ENCODE data around the gene MTRF1L. TPM values are rescaled to one million over a fixed set of nuclear protein-coding genes. Genes with fewer than 3 reads are reported as not detected.

Gene MTRF1L
- total RNA-seq, 1 experiment from 2014 or later, result 8.0 TPM

DNA sequence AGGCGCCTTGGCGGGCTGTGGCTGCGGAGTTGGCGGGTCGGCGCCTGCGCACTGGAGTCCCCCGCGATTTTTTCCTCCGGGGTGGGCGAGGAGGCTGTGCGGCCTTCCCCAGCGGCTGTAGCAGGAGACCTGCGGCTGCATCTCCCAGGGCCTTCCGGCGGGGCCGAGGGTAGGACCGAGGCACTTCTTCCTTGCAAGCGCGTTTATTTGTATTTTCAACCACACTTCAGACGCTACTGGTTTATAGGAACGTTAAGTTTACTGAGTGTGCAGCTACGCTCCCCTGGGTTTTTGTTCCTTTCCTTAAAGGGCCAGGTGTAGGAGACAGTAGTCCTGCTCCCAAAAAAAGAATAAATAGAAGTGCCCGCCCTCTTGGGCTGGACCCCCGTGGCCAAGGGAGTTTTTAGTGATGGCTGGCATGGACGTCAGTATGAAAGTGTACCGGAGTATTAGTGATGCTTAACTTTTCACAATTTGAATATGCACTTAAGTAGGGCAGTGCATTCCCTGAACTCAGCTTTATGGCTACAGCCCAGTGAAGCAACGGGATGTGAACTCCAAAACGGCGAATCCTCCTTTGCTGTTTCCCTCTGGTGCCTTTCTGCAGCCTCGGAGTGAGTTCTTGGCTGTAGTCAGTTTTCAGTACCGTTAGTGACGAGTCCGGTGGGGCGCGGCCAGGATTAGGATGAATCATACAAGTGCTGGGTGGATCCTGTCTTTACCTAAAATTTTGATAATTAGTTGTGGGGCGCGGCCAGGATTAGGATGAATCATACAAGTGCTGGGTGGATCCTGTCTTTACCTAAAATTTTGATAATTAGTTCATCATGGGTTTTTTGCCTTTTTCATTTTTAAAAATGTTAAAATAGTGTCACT is 18.6 kb downstream of the MTRF1L start:
- H4K20me1 ChIP-seq (ENCODE audit: insufficient read depth), result peaks cover 28% of the 10 kb centered on the region
- peak overlapping the region; percentile 86 for H2AFZ ChIP-seq
- TSS peak; percentile 54 for BruUV-seq (replicated peaks)
- peak overlapping the region; percentile 61 for H3K27ac ChIP-seq
- H3F3A ChIP-seq (ENCODE audit: insufficient read depth, low read depth), result peaks cover 23% of the 10 kb centered on the region
- no peaks in the 10 kb centered on the region for H3K9me3 ChIP-seq (ENCODE audit: insufficient read depth, low read depth)
- peak; percentile 60 to 63 for DNase-seq
- intact Hi-C loops (cut with micrococcal nuclease; ENCODE audit: unreplicated experiment), result loop anchor here (2.0 kb wide), 1 partner anchor 17 kb away; no protein-coding TSS in a partner anchor
- H3K4me2 ChIP-seq, result peak overlapping the region; percentile 91
- H3K27me3 ChIP-seq (ENCODE audit: insufficient read depth, low read depth), result no peaks in the 10 kb centered on the region
- H3K36me3 ChIP-seq (ENCODE audit: low read depth), result 0 out of 2 replicates have a peak, but pooled peaks cover 6% of the 10 kb centered on the region
- no peaks in the 10 kb centered on the region for H3K9me2 ChIP-seq (ENCODE audit: insufficient read depth)
- peak overlapping the region; percentile 87 for H3K4me3 ChIP-seq
- POLR2A ChIA-PET (ENCODE audit: unreplicated experiment), result interaction anchor here (0.6 kb wide), 2 partner anchors 18 to 28 kb away, joined by 3 to 6 read pairs; no protein-coding TSS in a partner anchor
- peaks cover 69% of the 10 kb centered on the region for H3K79me2 ChIP-seq (ENCODE audit: low read depth)
- CTCF ChIA-PET, result interaction anchor here (0.9 kb wide), 1 partner anchor 29 kb away, joined by 3 read pairs; no protein-coding TSS in a partner anchor
- peaks cover 36% of the 10 kb centered on the region for H3K4me1 ChIP-seq (replicated peaks; ENCODE audit: insufficient read depth)
- TF ChIP-seq CTCF (conservative IDR thresholded peaks at IDR 0.05), result no peak

GRCh38 chr6:152982904-152983636 is 19.4 kb downstream of the MTRF1L start, which contains the start of gene FBXO5:
FBXO5 (minus strand) TSS chr6:152983041; CDS start chr6:152982959, 82 bp downstream.
- peak within 1 kb of the TSS; percentile 86 for H2AFZ ChIP-seq
- peaks cover 37% of the 10 kb centered on the region for H3K4me1 ChIP-seq (replicated peaks; ENCODE audit: insufficient read depth)
- CTCF ChIA-PET, result interaction anchor here (0.9 kb wide), 1 partner anchor 29 kb away, joined by 3 read pairs; no protein-coding TSS in a partner anchor
- DNase-seq, result peak; percentile 90 to 93
- H3K9me2 ChIP-seq (ENCODE audit: insufficient read depth), result no peaks in the 10 kb centered on the region
- BruUV-seq (replicated peaks), result no TSS peak
- peak within 1 kb of the TSS; percentile 61 for H3K27ac ChIP-seq
- H3F3A ChIP-seq (ENCODE audit: insufficient read depth, low read depth), result peaks cover 23% of the 10 kb centered on the region
- peaks cover 28% of the 10 kb centered on the region for H4K20me1 ChIP-seq (ENCODE audit: insufficient read depth)
- TF ChIP-seq CTCF (conservative IDR thresholded peaks at IDR 0.05) (no peak), EZH2 (IDR thresholded peaks at IDR 0.05; ENCODE audit: low read depth) (no peak)
- peak within 1 kb of the TSS; percentile 87 for H3K4me3 ChIP-seq
- peaks cover 76% of the 10 kb centered on the region for H3K79me2 ChIP-seq (ENCODE audit: low read depth)
- POLR2A ChIA-PET (ENCODE audit: unreplicated experiment), result interaction anchor here (0.5 to 0.6 kb wide), 5 partner anchors 16 to 708 kb away, joined by 3 to 6 read pairs (median 4); no protein-coding TSS in a partner anchor
- H3K27me3 ChIP-seq (ENCODE audit: insufficient read depth, low read depth), result no peaks in the 10 kb centered on the region
- 0 out of 2 replicates have a peak, but pooled peaks cover 6% of the 10 kb centered on the region for H3K36me3 ChIP-seq (ENCODE audit: low read depth)
- intact Hi-C loops (cut with micrococcal nuclease; ENCODE audit: unreplicated experiment), result no loop called here
- no peaks in the 10 kb centered on the region for H3K9me3 ChIP-seq (ENCODE audit: insufficient read depth, low read depth)
- peak within 1 kb of the TSS; percentile 91 for H3K4me2 ChIP-seq
